DMS114 treated with DMSO at 0.1 percent for 48 hours (cell line): Measurements from ENCODE around the gene COL18A1.

Experiments
- DNase-seq: peaks from one replicate; lab custom pipeline; 2025; ENCODE audit not compliant: unreplicated experiment; lab: John Stamatoyannopoulos, UW

COL18A1 gene

GRCh38 chr21:45504516-45505415, 99.8 kb downstream of the COL18A1 start:
- no peak for DNase-seq

GRCh38 chr21:45505416-45506021, 100.6 kb downstream of the COL18A1 start:
- DNase-seq: no peak

- DNase-seq: no peak
Measured at GRCh38 chr21:45506241-45506817, 101.4 kb downstream of the COL18A1 start.

- DNase-seq: no peak
Measured at GRCh38 chr21:45506836-45507522, 102.0 kb downstream of the COL18A1 start.

GRCh38 chr21:45507523-45507875, 102.5 kb downstream of the COL18A1 start:
- no peak for DNase-seq

- DNase-seq: no peak
Measured at GRCh38 chr21:45507888-45508508, 103.0 kb downstream of the COL18A1 start.

- no peak for DNase-seq
Measured at GRCh38 chr21:45508607-45509565, 103.9 kb downstream of the COL18A1 start.

- no peak for DNase-seq
Measured at GRCh38 chr21:45509566-45510465, 104.9 kb downstream of the COL18A1 start.

GRCh38 chr21:45510466-45510955, 105.5 kb downstream of the COL18A1 start:
- DNase-seq: no peak

GRCh38 chr21:45511007-45511406, 106.0 kb downstream of the COL18A1 start:
- no peak for DNase-seq

GRCh38 chr21:45511661-45512431, 106.9 kb downstream of the COL18A1 start:
- no peak for DNase-seq

GRCh38 chr21:45512626-45513002, 107.6 kb downstream of the COL18A1 start:
- no peak for DNase-seq

GRCh38 chr21:45513003-45513717, 108.2 kb downstream of the COL18A1 start:
- DNase-seq: no peak

GRCh38 chr21:45513741-45514310, 108.9 kb downstream of the COL18A1 start:
- no peak for DNase-seq

- no peak for DNase-seq
Measured at GRCh38 chr21:45514311-45515021, 109.5 kb downstream of the COL18A1 start.

GRCh38 chr21:45515241-45516061, 110.5 kb downstream of the COL18A1 start:
- no peak for DNase-seq
